Upper lobe of right lung (tissue), 1 donor: ENCODE measurements around the gene SIT1. TPM values are rescaled to one million over a fixed set of nuclear protein-coding genes. Genes with fewer than 3 reads are reported as not detected.

Experiments
- ATAC-seq: fragments of 200-7000 bp; cut with Tn5 transposase; one replicate; pipeline ENCODE4 v1.9.1; 2020; ENCODE audit warnings: mild to moderate bottlenecking, moderate library complexity
- DNase-seq: peaks from one replicate; pipeline ENCODE4 v3.0.0-alpha.2; 2020
- H3K27ac ChIP-seq: fragments of 200-600 bp; one replicate; pipeline ENCODE4 v1.8.0; 2022
- H3K27me3 ChIP-seq: fragments of 200-600 bp; one replicate; pipeline ENCODE4 v1.8.0; 2022; ENCODE audit warnings: mild to moderate bottlenecking
- H3K36me3 ChIP-seq: fragments of 200-600 bp; one replicate; pipeline ENCODE4 v1.8.0; 2022
- H3K4me1 ChIP-seq: fragments of 200-600 bp; one replicate; pipeline ENCODE4 v1.8.0; 2022
- H3K4me3 ChIP-seq: fragments of 200-600 bp; one replicate; pipeline ENCODE4 v1.8.0; 2022; ENCODE audit warnings: mild to moderate bottlenecking
- H3K9me3 ChIP-seq: fragments of 200-600 bp; one replicate; pipeline ENCODE4 v1.8.0; 2022
- intact Hi-C: fragments of 100-400 bp; cut with DNase I; formaldehyde crosslinking; loops from one replicate; pipeline ENCODE4 v1.11.0; 2022
- total RNA-seq: library from RNA; stranded (reverse); fragmentation: NEBNext Ultra II Directional; extraction: Animal tissue kit (Norgen Biotek cat#: 25700); gene quantifications from one replicate; pipeline ENCODE4 v1.2.1, GENCODE V29; 2021
- TF ChIP-seq, protein P1 (sequence below): fragments of 200-600 bp; IDR thresholded peaks from one replicate; pipeline ENCODE4 v1.8.0; 2022; ENCODE audit warnings: antibody characterized with exemption
- donor health status: DM: no; HTN: yes; CAD: no; lungs with severe emphysema.

Gene SIT1
- total RNA-seq, 1 donor from 2014 or later, result 2.2 TPM

DNA sequence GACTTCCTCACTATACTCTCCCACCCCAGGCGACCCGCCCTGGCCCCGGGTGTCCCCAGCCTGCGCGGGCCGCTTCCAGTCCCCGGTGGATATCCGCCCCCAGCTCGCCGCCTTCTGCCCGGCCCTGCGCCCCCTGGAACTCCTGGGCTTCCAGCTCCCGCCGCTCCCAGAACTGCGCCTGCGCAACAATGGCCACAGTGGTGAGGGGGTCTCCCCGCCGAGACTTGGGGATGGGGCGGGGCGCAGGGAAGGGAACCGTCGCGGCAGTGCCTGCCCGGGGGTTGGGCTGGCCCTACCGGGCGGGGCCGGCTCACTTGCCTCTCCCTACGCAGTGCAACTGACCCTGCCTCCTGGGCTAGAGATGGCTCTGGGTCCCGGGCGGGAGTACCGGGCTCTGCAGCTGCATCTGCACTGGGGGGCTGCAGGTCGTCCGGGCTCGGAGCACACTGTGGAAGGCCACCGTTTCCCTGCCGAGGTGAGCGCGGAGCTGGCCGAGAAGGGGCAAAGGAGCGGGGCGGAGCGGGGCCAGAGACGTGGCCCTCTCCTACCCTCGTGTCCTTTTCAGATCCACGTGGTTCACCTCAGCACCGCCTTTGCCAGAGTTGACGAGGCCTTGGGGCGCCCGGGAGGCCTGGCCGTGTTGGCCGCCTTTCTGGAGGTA, 25.1 kb upstream of the SIT1 start:
- H3K36me3 ChIP-seq, result no peaks in the 10 kb centered on the region
- TF ChIP-seq, protein P1, sequence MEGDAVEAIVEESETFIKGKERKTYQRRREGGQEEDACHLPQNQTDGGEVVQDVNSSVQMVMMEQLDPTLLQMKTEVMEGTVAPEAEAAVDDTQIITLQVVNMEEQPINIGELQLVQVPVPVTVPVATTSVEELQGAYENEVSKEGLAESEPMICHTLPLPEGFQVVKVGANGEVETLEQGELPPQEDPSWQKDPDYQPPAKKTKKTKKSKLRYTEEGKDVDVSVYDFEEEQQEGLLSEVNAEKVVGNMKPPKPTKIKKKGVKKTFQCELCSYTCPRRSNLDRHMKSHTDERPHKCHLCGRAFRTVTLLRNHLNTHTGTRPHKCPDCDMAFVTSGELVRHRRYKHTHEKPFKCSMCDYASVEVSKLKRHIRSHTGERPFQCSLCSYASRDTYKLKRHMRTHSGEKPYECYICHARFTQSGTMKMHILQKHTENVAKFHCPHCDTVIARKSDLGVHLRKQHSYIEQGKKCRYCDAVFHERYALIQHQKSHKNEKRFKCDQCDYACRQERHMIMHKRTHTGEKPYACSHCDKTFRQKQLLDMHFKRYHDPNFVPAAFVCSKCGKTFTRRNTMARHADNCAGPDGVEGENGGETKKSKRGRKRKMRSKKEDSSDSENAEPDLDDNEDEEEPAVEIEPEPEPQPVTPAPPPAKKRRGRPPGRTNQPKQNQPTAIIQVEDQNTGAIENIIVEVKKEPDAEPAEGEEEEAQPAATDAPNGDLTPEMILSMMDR, result no peak
- H3K27ac ChIP-seq, result no peak overlapping the region
- H3K4me3 ChIP-seq, result peak overlapping the region; percentile 60
- ATAC-seq, result peak; percentile 74
- H3K9me3 ChIP-seq, result no peaks in the 10 kb centered on the region
- DNase-seq, result no peak
- intact Hi-C loops, result no loop called here
- peaks cover 8% of the 10 kb centered on the region for H3K4me1 ChIP-seq
- H3K27me3 ChIP-seq, result no peaks in the 10 kb centered on the region

DNA sequence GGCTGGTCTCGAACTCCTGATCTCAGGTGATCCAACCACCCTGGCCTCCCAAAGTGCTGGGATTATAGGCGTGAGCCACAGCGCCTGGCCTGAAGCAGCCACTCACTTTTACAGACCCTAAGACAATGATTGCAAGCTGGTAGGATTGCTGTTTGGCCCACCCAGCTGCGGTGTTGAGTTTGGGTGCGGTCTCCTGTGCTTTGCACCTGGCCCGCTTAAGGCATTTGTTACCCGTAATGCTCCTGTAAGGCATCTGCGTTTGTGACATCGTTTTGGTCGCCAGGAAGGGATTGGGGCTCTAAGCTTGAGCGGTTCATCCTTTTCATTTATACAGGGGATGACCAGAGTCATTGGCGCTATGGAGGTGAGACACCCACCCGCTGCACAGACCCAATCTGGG, 24.5 kb upstream of the SIT1 start:
- H3K9me3 ChIP-seq, result no peaks in the 10 kb centered on the region
- TF ChIP-seq, protein P1, result no peak
- intact Hi-C loops, result no loop called here
- no peak overlapping the region for H3K27ac ChIP-seq
- peak overlapping the region; percentile 60 for H3K4me3 ChIP-seq
- ATAC-seq (no peak), DNase-seq (no peak)
- H3K4me1 ChIP-seq, result peaks cover 8% of the 10 kb centered on the region
- no peaks in the 10 kb centered on the region for H3K27me3 ChIP-seq
- H3K36me3 ChIP-seq, result no peaks in the 10 kb centered on the region

DNA sequence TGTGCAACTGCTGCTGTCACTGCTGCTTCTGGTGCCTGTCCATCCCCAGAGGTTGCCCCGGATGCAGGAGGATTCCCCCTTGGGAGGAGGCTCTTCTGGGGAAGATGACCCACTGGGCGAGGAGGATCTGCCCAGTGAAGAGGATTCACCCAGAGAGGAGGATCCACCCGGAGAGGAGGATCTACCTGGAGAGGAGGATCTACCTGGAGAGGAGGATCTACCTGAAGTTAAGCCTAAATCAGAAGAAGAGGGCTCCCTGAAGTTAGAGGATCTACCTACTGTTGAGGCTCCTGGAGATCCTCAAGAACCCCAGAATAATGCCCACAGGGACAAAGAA, 23.3 kb upstream of the SIT1 start:
- Histone ChIP-seq H3K4me3 (no peak overlapping the region), H3K27ac (no peak overlapping the region), H3K36me3 (no peaks in the 10 kb centered on the region), H3K4me1 (peaks cover 8% of the 10 kb centered on the region), H3K9me3 (no peaks in the 10 kb centered on the region), H3K27me3 (no peaks in the 10 kb centered on the region)
- intact Hi-C loops, result no loop called here
- no peak for ATAC-seq
- no peak for DNase-seq
- TF ChIP-seq, protein P1, result no peak

DNA sequence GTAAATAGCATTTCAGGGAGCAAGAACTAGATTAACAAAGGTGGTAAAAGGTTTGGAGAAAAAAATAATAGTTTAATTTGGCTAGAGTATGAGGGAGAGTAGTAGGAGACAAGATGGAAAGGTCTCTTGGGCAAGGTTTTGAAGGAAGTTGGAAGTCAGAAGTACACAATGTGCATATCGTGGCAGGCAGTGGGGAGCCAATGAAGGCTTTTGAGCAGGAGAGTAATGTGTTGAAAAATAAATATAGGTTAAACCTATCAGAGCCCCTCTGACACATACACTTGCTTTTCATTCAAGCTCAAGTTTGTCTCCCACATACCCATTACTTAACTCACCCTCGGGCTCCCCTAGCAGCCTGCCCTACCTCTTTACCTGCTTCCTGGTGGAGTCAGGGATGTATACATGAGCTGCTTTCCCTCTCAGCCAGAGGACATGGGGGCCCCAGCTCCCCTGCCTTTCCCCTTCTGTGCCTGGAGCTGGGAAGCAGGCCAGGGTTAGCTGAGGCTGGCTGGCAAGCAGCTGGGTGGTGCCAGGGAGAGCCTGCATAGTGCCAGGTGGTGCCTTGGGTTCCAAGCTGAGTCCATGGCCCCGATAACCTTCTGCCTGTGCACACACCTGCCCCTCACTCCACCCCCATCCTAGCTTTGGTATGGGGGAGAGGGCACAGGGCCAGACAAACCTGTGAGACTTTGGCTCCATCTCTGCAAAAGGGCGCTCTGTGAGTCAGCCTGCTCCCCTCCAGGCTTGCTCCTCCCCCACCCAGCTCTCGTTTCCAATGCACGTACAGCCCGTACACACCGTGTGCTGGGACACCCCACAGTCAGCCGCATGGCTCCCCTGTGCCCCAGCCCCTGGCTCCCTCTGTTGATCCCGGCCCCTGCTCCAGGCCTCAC, 22.6 kb upstream of the SIT1 start, which contains the start of gene CA9:
TSS of gene CA9 (plus strand) at position 797 of the 893 bp plus-strand sequence. CDS start at position 829, 32 bp downstream.
- intact Hi-C loops, result no loop called here
- no peaks in the 10 kb centered on the region for H3K27me3 ChIP-seq
- DNase-seq, result no peak
- ATAC-seq, result peak; percentile 16
- no peak within 1 kb of the TSS for H3K27ac ChIP-seq
- H3K9me3 ChIP-seq, result no peaks in the 10 kb centered on the region
- no peak within 1 kb of the TSS for H3K4me3 ChIP-seq
- H3K4me1 ChIP-seq, result peaks cover 8% of the 10 kb centered on the region
- TF ChIP-seq, protein P1, result no peak
- H3K36me3 ChIP-seq, result no peaks in the 10 kb centered on the region

DNA sequence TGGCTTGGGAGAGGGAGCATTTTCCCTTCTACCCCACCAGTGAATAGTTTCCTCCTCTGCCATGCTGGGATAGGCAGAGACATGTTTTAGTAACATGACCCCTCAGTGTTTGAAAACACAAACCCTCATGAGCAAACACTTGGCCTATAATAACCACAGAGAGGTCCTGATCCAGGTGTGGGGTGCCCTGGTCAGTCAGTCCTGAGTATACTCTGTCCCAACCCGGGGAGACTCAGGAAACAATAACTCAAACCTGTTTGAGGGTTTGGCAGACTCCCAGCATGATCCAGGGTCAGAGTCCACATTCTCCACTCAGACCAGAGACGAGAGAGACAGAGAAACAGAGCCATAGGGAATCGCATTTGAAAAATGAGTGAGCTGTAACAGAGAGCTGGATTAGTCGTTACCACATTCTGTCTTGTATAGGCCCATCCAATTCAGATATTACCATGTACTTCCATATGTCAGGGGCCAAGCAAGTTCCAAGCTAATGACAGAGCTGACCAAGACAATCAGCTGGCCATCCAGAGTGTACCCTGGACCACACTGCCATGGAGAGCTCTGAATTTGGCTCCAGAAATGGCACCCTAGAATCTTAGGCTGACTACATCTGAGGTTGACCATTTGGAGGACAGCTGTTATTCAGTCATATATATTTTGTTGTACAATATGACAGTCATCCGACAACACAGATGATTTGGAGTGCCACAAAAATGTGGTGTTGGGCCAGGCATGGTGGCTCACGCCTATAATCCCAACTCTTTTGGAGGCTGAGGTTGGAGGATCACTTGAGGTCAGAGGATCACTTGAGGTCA, 18.8 kb upstream of the SIT1 start:
- Histone ChIP-seq H3K36me3 (no peaks in the 10 kb centered on the region), H3K27me3 (no peaks in the 10 kb centered on the region), H3K27ac (no peak overlapping the region), H3K9me3 (no peaks in the 10 kb centered on the region), H3K4me3 (no peak overlapping the region), H3K4me1 (peaks cover 10% of the 10 kb centered on the region)
- TF ChIP-seq, protein P1, result no peak
- ATAC-seq, result no peak
- no peak for DNase-seq
- intact Hi-C loops, result no loop called here
